Activated CD4-positive, alpha-beta T cell treated with anti-CD3 and anti-CD28 coated beads, Interleukin-2, amount 50 U/mL, for 16 hours (primary cell): ENCODE data around the gene IFT88.
A peak's percentile ranks its signal among the peaks of the same experiment; 100 is the strongest.
"Not testable (repeated sequence)": the region's sequence is repeated elsewhere in the genome, so short reads cannot be mapped to it uniquely, and the experiment has no call there.

Experiments used
- DNase-seq: peaks from one replicate; pipeline ENCODE4 v3.0.0-alpha.2; 2020

IFT88 gene

DNA sequence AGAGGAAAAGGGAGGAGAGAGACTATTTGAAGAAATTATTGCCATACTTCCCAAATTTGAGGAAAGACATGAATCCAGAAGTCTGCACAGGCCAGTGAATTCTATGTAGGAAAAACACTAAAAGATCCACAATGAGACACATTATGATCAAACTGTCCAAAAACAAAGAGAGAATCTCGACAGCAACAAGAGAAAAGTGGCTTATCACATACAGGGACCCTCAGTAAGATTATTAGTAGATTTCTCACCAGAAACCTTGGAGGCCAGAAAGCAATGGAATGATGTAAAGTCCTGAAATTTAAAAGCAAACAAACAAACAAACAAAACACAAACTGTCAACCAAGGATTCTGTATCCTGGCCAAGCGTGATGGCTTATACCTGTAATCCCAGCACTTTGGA is 80.8 kb downstream of the IFT88 start:
- DNase-seq = no peak

- no peak for DNase-seq
Observed at GRCh38 chr13:20652946-20653345, 86.0 kb downstream of the IFT88 start.

GRCh38 chr13:20654156-20654555 is 87.2 kb downstream of the IFT88 start:
- no peak for DNase-seq

DNA sequence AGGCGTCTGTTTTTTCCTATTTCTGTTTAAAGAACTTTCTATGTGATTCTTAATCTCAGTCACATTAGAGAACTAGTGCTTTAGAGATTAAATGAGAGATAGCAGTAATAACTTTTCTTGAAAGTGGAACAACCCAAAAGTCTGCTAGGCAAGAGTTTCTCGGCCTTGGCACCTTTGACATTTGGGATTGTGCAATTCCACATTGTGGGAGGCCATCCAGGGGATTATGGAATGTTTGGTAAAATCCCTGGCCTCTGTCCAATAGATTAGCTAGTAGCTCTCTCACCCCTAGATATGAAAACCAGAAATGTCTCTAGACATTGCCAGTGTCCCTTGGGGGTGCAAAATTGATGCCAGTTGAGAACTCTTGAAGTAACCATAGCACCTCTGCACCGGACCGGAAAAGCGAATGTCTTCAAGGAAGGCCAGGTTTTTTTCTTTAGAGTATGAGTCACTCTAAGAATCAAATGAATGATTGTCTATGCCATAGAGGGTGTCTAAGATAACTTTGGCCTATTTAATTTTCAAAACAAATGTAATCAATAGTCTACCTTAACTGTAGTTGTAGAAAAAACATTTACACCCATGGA is 91.6 kb downstream of the IFT88 start:
- no peak for DNase-seq

DNA sequence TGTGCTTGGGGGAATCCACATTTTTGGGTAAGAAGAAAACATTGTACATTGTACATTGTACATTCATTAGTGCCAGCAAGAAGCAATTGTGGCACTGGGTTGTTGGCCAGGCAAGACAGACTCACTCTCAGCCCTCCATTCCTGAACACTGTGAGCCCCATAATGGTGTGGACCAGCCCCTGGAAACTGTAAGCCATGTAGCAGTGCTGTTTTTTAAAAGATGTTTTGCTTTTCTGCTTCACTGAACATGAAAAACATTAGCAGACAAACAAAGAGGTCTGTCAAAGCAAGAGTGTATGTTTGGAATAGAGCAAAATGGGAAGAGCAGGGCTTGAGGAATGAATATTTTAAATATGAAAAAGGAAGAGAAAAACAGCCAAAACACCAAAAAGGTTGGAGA is 97.4 kb downstream of the IFT88 start:
- no peak for DNase-seq

- DNase-seq = no peak
Observed at GRCh38 chr13:20666948-20667347, 100.0 kb downstream of the IFT88 start.

GRCh38 chr13:20667857-20668437 is 101.0 kb downstream of the IFT88 start:
- no peak for DNase-seq

- DNase-seq = peak; percentile 1
Observed at GRCh38 chr13:20669162-20669561, 102.2 kb downstream of the IFT88 start.

DNA sequence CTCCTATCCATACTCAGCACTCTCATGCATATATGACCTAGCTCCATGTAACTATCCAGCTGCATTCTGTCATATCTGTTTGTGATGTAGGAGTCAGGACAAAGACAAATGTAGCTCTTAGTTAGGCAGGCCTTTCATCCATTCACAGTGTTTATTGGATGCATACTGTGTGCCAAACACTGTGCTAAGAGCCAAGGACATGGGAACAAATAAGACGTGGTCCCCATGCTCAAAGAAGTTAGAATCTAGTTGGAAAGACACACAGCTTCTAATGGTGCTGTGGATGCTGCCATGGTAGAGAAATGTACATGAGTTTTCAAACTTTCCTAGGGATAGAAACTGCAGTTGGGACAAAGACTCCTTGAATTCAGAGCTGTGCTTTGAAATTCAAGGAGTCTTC is 104.8 kb downstream of the IFT88 start:
- no peak for DNase-seq

GRCh38 chr13:20672772-20673171 is 105.8 kb downstream of the IFT88 start:
- DNase-seq = no peak

DNA sequence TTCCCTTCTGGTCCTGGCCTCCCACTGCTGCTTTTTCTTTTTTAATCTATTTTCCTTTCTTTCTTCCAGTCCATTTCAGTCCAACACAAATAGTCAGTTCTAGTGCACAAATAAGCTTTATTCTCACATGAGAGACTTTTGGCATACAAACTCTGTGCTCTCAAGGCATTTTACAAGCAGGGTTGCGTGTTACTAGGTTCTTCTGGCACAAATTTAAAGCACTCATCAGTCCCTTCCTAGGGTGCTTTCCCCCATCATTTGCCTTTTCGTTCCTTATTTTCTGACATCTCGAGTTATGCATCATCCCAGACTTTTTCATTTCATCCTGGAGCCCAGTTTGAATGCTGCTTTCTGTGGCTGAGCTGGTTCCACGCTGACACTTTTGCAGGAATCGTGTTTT is 106.8 kb downstream of the IFT88 start:
- DNase-seq = no peak

- no peak for DNase-seq
Observed at GRCh38 chr13:20676213-20676612, 109.3 kb downstream of the IFT88 start.

DNA sequence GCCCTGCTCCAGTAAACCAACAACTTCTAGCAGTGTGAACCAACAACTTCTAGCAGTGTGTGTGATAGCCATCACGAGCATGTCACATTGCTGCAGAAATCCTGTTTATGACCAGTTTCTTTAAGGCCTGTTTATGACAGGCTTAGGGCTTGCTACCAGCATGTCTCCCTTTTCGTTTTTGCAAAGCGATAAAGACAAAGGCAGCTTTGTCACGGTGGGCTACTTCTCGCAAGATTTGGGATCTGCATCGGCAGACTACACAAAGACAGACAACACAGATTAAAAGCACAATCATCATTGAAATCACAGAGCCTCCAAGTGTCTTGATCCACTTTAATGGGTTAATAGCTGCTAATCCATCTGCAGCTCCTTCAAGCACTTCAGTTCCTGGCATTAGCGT is 111.6 kb downstream of the IFT88 start:
- not testable (repeated sequence) for DNase-seq

GRCh38 chr13:20679879-20680278 is 112.9 kb downstream of the IFT88 start:
- no peak for DNase-seq

GRCh38 chr13:20680416-20681080 is 113.6 kb downstream of the IFT88 start:
- no peak for DNase-seq

DNA sequence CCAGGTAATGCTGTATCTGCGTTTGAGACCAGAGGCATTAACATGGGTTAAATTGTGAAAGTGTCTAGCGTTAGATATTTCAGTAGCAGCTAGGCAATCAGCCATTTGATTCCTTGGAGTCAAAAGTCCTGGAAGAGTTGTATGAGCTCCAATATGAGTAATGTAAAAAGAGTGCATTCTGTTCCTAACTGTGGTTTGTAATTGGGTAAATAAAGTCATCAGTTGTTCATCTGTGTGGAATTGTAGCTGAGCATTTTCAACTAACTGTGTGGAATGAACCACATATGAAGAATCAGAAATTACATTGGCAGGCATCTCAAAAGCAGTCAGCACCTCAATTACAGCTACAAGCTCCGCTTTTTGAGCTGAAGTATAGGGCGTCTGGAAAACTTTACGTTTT is 114.5 kb downstream of the IFT88 start:
- not testable (repeated sequence) for DNase-seq

GRCh38 chr13:20682061-20682460 is 115.1 kb downstream of the IFT88 start:
- no peak for DNase-seq

DNA sequence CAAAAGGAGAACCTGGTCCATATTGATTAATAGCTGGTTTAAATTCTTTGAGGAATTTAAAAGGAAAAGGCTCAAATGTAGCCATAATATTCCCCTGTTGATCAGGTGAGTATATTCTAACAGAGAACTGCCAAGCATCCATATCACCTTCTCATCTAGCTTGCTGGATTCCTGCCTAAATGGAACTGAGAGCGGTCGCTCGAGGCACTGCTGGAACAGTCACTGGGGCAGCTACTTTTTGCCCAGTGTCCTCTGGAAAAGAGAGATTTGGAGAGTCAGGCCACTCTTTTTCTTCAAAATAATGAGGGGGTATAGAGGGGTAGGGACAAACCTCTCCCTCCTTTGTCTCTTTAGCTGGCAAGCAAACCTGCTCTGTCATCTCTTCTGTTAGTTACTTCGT is 117.1 kb downstream of the IFT88 start:
- no peak for DNase-seq

DNA sequence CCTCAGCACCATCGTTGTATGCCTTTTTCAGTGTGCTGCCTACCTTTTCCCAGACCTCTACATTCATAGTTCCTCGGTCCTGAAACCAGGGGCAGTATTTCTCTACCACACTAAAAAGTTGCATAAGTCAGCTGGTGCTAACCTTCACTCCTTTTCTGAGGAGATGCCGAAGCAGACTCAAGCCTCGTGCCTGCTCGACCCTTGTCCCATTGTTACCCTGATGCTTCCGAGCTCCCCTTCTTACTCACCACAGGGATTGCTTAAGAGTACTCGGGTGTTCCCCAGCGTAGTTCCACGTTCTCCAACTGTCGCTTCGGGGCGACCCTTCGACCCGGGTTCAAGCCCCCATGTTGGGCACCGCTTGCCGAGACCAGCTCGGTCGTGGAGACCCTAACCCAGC is 117.6 kb downstream of the IFT88 start:
- no peak for DNase-seq

DNA sequence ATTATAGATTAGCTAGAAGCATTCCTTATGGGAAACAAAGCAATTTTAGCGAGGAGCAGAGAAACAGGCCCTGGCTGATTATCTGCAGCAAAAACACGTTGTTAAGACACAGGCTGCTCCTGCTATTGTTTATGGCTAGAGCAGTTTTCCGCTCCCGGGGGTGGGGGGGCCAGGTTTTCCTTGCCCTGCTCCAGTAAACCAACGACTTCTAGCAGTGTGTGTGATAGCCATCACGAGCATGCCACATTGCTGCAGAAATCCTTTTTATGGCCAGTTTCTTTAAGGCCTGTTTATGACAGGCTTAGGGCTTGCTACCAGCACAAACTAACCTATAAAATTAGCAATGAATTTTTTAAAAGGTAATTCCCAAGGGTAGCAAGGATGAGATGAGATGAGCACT is 118.1 kb downstream of the IFT88 start:
- DNase-seq = no peak

GRCh38 chr13:20686167-20686566 is 119.2 kb downstream of the IFT88 start:
- no peak for DNase-seq

- no peak for DNase-seq
Observed at GRCh38 chr13:20686863-20687579, 120.1 kb downstream of the IFT88 start.

DNA sequence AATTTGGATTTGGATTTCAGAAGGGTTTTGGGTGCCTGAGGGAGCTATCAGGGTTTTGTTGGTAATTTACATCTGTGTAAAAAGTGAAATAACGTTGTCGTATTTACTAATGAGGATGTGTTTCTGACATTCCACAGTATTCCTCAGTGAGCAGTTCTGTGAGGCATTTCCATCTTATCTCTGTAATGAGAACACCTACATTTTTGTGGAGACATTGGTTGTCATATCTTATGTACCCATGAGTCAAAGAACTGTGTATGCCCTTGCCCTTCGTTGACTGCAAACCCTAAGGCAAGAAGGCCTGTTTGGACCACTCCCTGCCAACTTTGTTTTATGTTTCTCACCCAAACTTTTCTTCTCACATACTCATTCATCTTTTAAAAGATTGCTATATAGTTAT is 122.3 kb downstream of the IFT88 start:
- DNase-seq = no peak

DNA sequence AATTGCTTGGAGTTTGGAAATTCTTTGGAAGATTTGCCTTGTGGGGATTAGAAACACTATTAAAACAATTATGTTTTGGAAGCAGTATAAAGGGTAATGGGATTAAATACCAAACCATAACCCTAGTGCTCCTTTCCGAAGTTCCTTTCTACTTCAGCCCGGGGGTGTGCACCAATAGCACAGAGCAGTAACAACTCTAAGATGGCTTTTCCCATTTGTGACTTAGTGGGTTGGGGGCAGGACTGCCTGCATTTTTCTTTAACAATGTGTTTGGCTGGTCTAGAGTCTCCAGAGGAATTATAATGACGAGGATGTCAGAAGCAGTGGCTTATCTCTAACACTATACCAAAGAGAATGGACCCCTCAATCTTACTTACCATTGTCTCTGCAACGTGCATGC is 124.7 kb downstream of the IFT88 start:
- DNase-seq = no peak
